PC-3 (cell line): ENCODE data around the gene BORCS8. TPM values are rescaled to one million over a fixed set of nuclear protein-coding genes. Genes with fewer than 3 reads are reported as not detected.

Experiments
- ATAC-seq: fragments of 200-7000 bp; cut with Tn5 transposase; 2 replicates; pipeline ENCODE4 v1.9.1; 2020; ENCODE audit warnings: mild to moderate bottlenecking, moderate library complexity
- BruUV-seq: library from RNA; stranded (reverse); fragments of 400-500 nt; replicated peaks from 2 replicates; lab custom pipeline; 2021; lab: Mats Ljungman, UMichigan
- CTCF ChIA-PET: fragments of 300-600 bp; sonication (Branson Sonifier 250); formaldehyde crosslinking; loops from one replicate; lab custom pipeline; 2022; ENCODE audit warnings: antibody characterized with exemption; lab: Charles Lee
- POLR2A ChIA-PET: fragments of 300-600 bp; sonication (Branson Sonifier 250); formaldehyde crosslinking; loops from one replicate; lab custom pipeline; 2022; ENCODE audit warnings: antibody characterized with exemption; ENCODE audit not compliant: unreplicated experiment; lab: Charles Lee
- DNase-seq: peaks from one replicate; pipeline ENCODE4 v3.0.0-alpha.2; 2015
- H2AFZ ChIP-seq: fragments of 300-600 bp; sonication (generic); 2 replicates; pipeline ENCODE4 v1.6.0; 2016; ENCODE audit warnings: antibody characterized with exemption, low read length
- H3F3A ChIP-seq: fragments of 300-600 bp; sonication (generic); one replicate; pipeline ENCODE4 v1.6.0; 2017; ENCODE audit warnings: antibody characterized with exemption, low read length, control low read depth, mild to moderate bottlenecking; ENCODE audit not compliant: unreplicated experiment
- H3K27ac ChIP-seq: fragments of 300-600 bp; sonication (generic); 2 replicates; pipeline ENCODE4 v1.5.1; 2016; ENCODE audit warnings: mild to moderate bottlenecking, low read length
- H3K27me3 ChIP-seq: fragments of 300-600 bp; sonication (generic); 2 replicates; pipeline ENCODE4 v1.6.1; 2016; ENCODE audit warnings: low read length, mixed read lengths
- H3K36me3 ChIP-seq: fragments of 300-600 bp; sonication (generic); 2 replicates; pipeline ENCODE4 v1.6.1; 2016; ENCODE audit warnings: low read depth, mixed run types, low read length, mixed read lengths
- H3K4me1 ChIP-seq: fragments of 300-600 bp; sonication (generic); 2 replicates; pipeline ENCODE4 v1.5.1; 2016; ENCODE audit warnings: low read length; ENCODE audit not compliant: insufficient read depth
- H3K4me2 ChIP-seq: fragments of 300-600 bp; sonication (generic); 2 replicates; pipeline ENCODE4 v1.6.0; 2016; ENCODE audit warnings: low read length
- H3K4me3 ChIP-seq: fragments of 300-600 bp; sonication (generic); 2 replicates; pipeline ENCODE4 v1.5.1; 2016; ENCODE audit warnings: mild to moderate bottlenecking, low read length, mixed read lengths
- H3K79me2 ChIP-seq: fragments of 300-600 bp; sonication (generic); 2 replicates; pipeline ENCODE4 v1.6.1; 2017; ENCODE audit warnings: low read length, mixed read lengths
- H3K9ac ChIP-seq: fragments of 300-600 bp; sonication (generic); 2 replicates; pipeline ENCODE4 v1.6.0; 2016; ENCODE audit warnings: mild to moderate bottlenecking, low read length
- H3K9me2 ChIP-seq: fragments of 300-600 bp; sonication (generic); replicated peaks from 2 replicates; pipeline ENCODE4 v1.6.1; 2016; ENCODE audit warnings: mixed run types, low read length, mixed read lengths
- H3K9me3 ChIP-seq: fragments of 300-600 bp; sonication (generic); 2 replicates; pipeline ENCODE4 v1.6.1; 2016; ENCODE audit warnings: low read length, mixed read lengths
- H4K20me1 ChIP-seq: fragments of 300-600 bp; sonication (generic); 2 replicates; pipeline ENCODE4 v1.6.1; 2016; ENCODE audit warnings: low read length, mixed read lengths
- EZH2 ChIP-seq: fragments of 300-600 bp; sonication (generic); IDR thresholded peaks from one replicate; pipeline ENCODE4 v1.6.1; 2017; ENCODE audit warnings: antibody characterized with exemption, mild to moderate bottlenecking, low read length; ENCODE audit not compliant: unreplicated experiment
- EZH2phosphoT487 ChIP-seq: fragments of 300-600 bp; sonication (generic); IDR thresholded peaks from 2 replicates; pipeline ENCODE4 v1.6.1; 2018; ENCODE audit warnings: mild to moderate bottlenecking, antibody characterized with exemption, low read length, borderline replicate concordance
- intact Hi-C: fragments of 100-400 bp; cut with micrococcal nuclease; formaldehyde crosslinking; loops from 2 replicates; pipeline ENCODE4 v1.9.0; 2023
- total RNA-seq: library from RNA; depleted of rRNA; stranded (reverse); fragments of >200 nt; gene quantifications from 2 replicates; pipeline ENCODE4 v1.2.3, GENCODE V29; 2014
- TF ChIP-seq, protein P1 (sequence below): fragments of 300-600 bp; sonication (generic); conservative IDR thresholded peaks from 2 replicates; pipeline ENCODE4 v1.5.1; 2017; ENCODE audit warnings: antibody characterized with exemption, low read depth, mild to moderate bottlenecking, low read length

The BORCS8 gene
- total RNA-seq, 1 experiment from 2014 or later, result 33.1 TPM

- no peaks in the 10 kb centered on the region for H3K27me3 ChIP-seq
- H3K4me2 ChIP-seq, result no peak overlapping the region
- H3K79me2 ChIP-seq, result no peaks in the 10 kb centered on the region
- ChIA-PET POLR2A (no interaction called here), CTCF (interaction anchor here (0.6 kb wide), 1 partner anchor 104 kb away, joined by 3 read pairs; the partner anchor contains the start of gene SLC25A42)
- no peaks in the 10 kb centered on the region for H3F3A ChIP-seq
- no TSS peak for BruUV-seq
- no peaks in the 10 kb centered on the region for H4K20me1 ChIP-seq
- H3K9ac ChIP-seq, result no peak overlapping the region
- no peaks in the 10 kb centered on the region for H3K4me1 ChIP-seq
- ATAC-seq, result no peak
- TF ChIP-seq EZH2, result no peak
- intact Hi-C loops, result no loop called here
- H3K9me2 ChIP-seq, result no peaks in the 10 kb centered on the region
- H3K27ac ChIP-seq, result no peak overlapping the region
- no peak overlapping the region for H2AFZ ChIP-seq
- H3K4me3 ChIP-seq, result no peak overlapping the region
- no peaks in the 10 kb centered on the region for H3K9me3 ChIP-seq
- no peak for DNase-seq
- no peaks in the 10 kb centered on the region for H3K36me3 ChIP-seq
Measured at GRCh38 chr19:19167612-19168011, 24.3 kb downstream of the BORCS8 start.

DNA sequence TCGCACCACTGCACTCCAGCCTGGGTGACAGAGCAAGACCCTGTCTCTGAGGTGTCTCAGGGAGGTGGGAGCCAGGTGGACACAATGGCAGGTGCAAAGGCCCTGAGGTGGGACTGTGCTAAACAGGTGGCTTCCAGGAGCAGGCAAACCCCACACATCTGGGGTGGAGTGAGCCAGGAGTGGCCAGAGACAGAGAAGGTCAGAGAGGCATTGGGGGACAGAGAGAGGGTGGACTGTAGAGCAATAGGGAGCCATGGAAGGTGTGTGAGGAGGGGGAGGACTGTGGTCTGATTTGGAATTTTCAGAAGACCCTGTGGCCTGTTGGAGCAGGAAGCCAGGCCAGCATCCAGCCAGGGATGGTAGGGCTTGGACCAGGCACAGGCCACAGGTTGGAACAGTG, 26.6 kb downstream of the BORCS8 start:
- no TSS peak for BruUV-seq
- TF ChIP-seq, protein P1, sequence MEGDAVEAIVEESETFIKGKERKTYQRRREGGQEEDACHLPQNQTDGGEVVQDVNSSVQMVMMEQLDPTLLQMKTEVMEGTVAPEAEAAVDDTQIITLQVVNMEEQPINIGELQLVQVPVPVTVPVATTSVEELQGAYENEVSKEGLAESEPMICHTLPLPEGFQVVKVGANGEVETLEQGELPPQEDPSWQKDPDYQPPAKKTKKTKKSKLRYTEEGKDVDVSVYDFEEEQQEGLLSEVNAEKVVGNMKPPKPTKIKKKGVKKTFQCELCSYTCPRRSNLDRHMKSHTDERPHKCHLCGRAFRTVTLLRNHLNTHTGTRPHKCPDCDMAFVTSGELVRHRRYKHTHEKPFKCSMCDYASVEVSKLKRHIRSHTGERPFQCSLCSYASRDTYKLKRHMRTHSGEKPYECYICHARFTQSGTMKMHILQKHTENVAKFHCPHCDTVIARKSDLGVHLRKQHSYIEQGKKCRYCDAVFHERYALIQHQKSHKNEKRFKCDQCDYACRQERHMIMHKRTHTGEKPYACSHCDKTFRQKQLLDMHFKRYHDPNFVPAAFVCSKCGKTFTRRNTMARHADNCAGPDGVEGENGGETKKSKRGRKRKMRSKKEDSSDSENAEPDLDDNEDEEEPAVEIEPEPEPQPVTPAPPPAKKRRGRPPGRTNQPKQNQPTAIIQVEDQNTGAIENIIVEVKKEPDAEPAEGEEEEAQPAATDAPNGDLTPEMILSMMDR, result no peak
- H3K27me3 ChIP-seq, result no peaks in the 10 kb centered on the region
- no peaks in the 10 kb centered on the region for H3K9me3 ChIP-seq
- H3K9me2 ChIP-seq, result no peaks in the 10 kb centered on the region
- no peak overlapping the region for H3K4me3 ChIP-seq
- H3K79me2 ChIP-seq, result no peaks in the 10 kb centered on the region
- ChIA-PET CTCF (no interaction called here), POLR2A (no interaction called here)
- H4K20me1 ChIP-seq, result no peaks in the 10 kb centered on the region
- H3K36me3 ChIP-seq, result no peaks in the 10 kb centered on the region
- no peak overlapping the region for H2AFZ ChIP-seq
- no peak overlapping the region for H3K4me2 ChIP-seq
- H3K27ac ChIP-seq, result no peak overlapping the region
- no peak overlapping the region for H3K9ac ChIP-seq
- H3F3A ChIP-seq, result no peaks in the 10 kb centered on the region
- ATAC-seq, result no peak
- DNase-seq, result no peak
- no peaks in the 10 kb centered on the region for H3K4me1 ChIP-seq
- intact Hi-C loops, result no loop called here

GRCh38 chr19:19162495-19162894, 29.5 kb downstream of the BORCS8 start:
- no peak for ATAC-seq

GRCh38 chr19:19160461-19161035, 31.4 kb downstream of the BORCS8 start:
- ChIA-PET POLR2A (no interaction called here), CTCF (no interaction called here)
- H2AFZ ChIP-seq, result no peak overlapping the region
- H3K9me3 ChIP-seq, result no peaks in the 10 kb centered on the region
- no TSS peak for BruUV-seq
- TF ChIP-seq EZH2phosphoT487, result no peak
- TF ChIP-seq, protein P1, result no peak
- no peak for TF ChIP-seq EZH2
- no peak for DNase-seq
- no peak overlapping the region for H3K4me3 ChIP-seq
- no peak overlapping the region for H3K4me2 ChIP-seq
- H3K27me3 ChIP-seq, result no peaks in the 10 kb centered on the region
- intact Hi-C loops, result no loop called here
- H3K36me3 ChIP-seq, result no peaks in the 10 kb centered on the region
- H4K20me1 ChIP-seq, result no peaks in the 10 kb centered on the region
- no peak for ATAC-seq
- H3K4me1 ChIP-seq, result no peaks in the 10 kb centered on the region
- H3K27ac ChIP-seq, result no peak overlapping the region
- H3F3A ChIP-seq, result no peaks in the 10 kb centered on the region
- no peaks in the 10 kb centered on the region for H3K9me2 ChIP-seq
- H3K79me2 ChIP-seq, result no peaks in the 10 kb centered on the region
- H3K9ac ChIP-seq, result no peak overlapping the region

More at GRCh38 chr19:19162495-19162894, 29.5 kb downstream of the BORCS8 start:
- intact Hi-C loops, result no loop called here
- no peaks in the 10 kb centered on the region for H3K4me1 ChIP-seq
- ChIA-PET CTCF (no interaction called here), POLR2A (no interaction called here)
- H3K36me3 ChIP-seq, result no peaks in the 10 kb centered on the region
- no peak for TF ChIP-seq EZH2phosphoT487
- no peak overlapping the region for H3K27ac ChIP-seq
- H4K20me1 ChIP-seq, result no peaks in the 10 kb centered on the region
- no peak for DNase-seq
- H3K9me2 ChIP-seq, result no peaks in the 10 kb centered on the region
- no peak overlapping the region for H3K4me3 ChIP-seq
- H3K9ac ChIP-seq, result no peak overlapping the region
- H3K9me3 ChIP-seq, result no peaks in the 10 kb centered on the region
- H3K27me3 ChIP-seq, result no peaks in the 10 kb centered on the region
- H3F3A ChIP-seq, result no peaks in the 10 kb centered on the region
- H3K4me2 ChIP-seq, result no peak overlapping the region
- BruUV-seq, result no TSS peak
- no peaks in the 10 kb centered on the region for H3K79me2 ChIP-seq
- H2AFZ ChIP-seq, result no peak overlapping the region
